ENCODE data around the gene ZNF808.
"Not testable (repeated sequence)": the region's sequence is repeated elsewhere in the genome, so short reads cannot be mapped to it uniquely, and the experiment has no call there.

The ZNF808 gene

DNA sequence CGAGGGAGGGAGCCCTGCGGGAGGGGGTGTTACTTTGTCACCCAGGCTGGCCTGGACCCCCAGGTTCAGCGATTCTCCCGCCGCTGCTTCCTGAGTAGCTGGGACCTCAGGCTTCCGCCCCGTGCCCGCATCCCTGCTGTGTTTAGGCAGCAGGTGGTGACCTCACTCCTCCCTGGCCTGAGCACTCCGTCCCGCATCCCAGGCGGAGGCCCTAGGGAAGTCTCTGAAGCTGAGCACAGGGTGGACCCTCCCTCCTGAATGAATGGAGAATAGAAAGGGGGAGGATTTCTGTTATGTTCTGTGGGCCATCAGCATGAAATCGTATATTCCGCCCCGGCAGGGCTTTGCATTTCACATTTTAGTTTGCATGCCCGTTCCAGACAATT is 7.9 kb downstream of the ZNF808 start:
- DNase-seq (ENCODE audit: low read depth, low spot score) = not testable (repeated sequence)

DNA sequence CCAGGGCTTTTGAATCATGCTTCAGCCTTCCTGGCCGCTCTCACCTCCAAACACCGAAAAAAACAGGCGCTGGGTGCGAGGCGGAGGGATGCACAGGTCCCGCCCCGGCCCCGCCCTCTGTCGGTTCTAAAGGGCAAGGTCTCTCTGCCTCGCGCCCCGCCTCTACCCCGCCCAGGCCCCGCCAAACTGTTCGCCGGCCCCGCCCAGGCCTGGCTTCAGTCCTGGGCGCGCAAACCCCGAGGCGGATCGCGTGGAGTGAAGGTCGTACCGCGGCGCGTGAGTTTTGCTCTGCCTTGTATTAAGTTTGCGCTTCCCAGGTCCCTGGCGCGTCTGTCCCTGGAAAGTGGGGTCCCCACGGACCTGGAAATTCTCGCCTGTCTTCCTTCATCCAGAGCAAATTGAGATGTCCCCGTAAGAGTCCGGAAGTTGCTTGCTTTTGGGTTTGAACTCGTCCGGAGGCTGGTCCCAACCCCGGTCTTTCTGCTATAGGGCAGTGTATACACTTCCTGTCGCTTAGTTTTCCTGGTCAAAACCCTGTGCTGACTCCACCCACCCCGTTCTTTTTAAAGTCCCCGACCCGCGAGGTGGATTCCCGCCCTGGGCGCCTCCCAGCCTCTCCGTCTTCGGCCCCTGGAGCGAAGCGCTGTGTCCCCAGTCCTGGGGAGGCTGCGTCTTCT is 8.4 kb downstream of the ZNF808 start:
- DNase-seq (ENCODE audit: low read depth, low spot score) = no peak
- peak overlapping the region; percentile 59 for H3K27ac ChIP-seq

More for the DNA sequence above, 7.9 kb downstream of the ZNF808 start:
- peak overlapping the region; percentile 59 for H3K27ac ChIP-seq

DNA sequence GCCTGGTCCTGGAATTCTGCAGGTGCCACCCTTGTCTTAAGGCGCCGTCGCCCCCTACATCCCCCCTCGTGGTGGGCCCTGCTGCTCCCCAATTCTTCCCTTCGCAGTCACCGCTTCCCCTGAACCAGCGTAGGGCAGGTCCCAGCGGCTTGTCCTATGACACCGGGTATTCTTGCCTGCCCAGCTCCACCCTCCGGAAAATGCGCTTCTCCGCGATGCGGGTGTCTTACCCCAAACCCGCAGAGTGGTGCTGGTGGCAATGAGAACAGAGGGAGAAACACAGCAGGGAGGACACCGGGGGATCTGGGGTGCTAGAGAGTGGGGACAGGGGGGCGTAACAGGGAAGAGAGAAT is 9.0 kb downstream of the ZNF808 start:
- no peak for DNase-seq (ENCODE audit: low read depth, low spot score)
- H3K27ac ChIP-seq = peak overlapping the region; percentile 59

DNA sequence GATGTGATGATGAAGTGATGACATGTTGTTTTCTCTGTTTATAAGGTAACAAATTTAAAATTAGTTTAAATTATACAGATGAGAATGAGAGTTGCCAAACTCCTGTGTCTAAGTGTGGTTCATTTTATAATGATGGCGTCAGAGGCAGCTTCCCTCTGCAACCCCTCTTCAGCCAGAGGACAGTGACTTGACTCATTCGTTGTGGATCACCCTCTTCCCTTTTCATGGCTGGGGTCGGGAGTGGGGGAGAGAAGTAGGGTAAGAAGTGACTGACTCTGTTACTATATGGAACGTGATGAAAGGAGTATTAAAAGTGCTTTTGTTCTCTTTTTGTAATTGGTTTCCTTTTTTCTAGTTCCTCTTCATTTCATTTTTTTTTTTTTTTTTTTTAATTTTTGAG is 11.3 kb downstream of the ZNF808 start:
- not testable (repeated sequence) for DNase-seq (ENCODE audit: low read depth, low spot score); H3K27ac ChIP-seq

DNA sequence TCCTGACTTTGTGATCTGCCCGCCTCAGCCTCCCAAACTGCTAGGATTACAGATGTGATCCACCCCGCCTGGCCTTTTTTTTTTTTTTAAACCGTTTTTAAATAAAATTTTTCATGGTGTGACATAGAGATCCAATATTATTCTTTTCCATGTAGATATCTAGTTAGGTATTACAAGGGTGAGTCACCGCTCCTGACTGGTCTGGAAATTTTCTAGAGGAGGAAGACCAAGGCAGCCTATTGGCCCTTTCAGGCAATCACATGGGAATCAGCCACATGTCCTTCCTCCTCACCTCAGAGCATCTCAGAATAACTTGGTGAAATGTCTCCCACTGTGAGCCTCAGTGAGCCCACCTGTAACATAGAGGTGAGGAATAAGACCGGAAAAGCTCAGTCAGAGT is 13.7 kb downstream of the ZNF808 start:
- H3K27ac ChIP-seq; DNase-seq (ENCODE audit: low read depth, low spot score): not testable (repeated sequence)

DNA sequence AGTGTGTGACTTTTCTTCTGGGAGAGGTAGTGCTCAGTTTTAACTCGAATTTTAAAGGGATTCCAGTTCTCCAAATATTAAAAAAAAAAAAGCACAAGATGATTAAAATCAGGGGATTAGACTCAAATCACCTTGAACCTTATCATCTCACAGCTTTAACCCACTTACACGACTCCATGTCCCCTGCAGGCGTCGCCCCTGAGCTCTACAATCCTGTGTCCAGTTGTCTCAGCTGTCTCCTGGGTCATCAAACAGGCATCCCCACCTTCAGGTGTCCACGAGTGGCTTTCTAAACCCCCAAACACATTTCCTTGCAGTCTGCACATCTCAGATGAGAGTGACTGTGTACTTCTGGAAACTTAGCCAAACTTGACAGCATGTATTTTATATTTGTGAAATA is 14.1 kb downstream of the ZNF808 start:
- DNase-seq (ENCODE audit: low read depth, low spot score) = no peak
- H3K27ac ChIP-seq = no peak overlapping the region

DNA sequence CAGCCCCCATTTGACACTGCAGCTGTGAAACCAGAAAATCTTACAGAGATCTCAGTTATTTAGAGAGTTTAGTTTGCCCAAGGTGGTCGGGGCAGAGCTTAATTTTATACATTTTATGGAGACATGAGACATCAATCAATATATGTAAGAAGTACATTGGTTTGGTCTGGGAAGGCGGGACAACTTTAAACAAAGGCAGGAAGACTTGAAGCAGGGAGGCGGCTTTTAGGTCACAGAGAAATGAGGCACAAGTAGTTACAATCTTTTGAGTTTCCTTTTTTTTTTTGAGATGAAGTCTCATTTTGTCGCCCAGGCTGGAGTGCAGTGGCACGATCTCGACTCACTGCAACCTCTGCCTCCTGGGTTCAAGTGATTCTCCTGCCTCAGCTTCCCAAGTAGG is 15.1 kb downstream of the ZNF808 start:
- H3K27ac ChIP-seq; DNase-seq (ENCODE audit: low read depth, low spot score): not testable (repeated sequence)

DNA sequence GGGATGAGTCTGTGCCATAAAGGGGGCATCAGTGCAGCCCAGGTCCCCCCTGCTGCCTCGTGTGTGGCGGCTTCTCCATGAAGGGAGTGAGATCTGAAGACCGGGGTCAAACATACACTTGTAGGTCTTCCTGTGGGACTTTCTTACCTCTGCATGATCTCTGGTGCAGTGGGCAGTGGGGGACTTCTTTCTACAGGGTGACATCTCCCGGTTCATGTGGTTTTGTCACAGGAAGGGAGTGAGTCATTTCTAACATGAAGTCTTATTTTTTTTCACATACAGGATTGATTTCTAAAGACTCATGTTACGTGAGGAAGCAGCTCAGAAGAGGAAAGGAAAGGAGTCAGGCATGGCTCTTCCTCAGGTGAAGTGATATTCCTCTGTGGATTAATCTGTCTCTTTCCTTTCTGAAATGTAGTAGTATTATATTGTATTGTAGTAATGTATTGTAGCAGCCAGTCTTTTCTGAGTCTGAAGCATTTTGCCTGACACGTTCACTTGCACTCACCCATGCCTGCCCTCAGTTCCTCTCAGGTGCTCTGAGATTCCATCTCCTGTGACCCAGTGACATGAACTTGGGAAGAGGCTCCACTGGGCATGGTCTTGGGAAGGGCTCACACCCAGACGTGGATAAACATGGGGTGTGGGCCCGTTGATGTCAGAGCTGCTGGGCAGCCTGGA is 15.7 kb downstream of the ZNF808 start:
- DNase-seq (ENCODE audit: low read depth, low spot score) = no peak
- H3K27ac ChIP-seq = no peak overlapping the region

DNA sequence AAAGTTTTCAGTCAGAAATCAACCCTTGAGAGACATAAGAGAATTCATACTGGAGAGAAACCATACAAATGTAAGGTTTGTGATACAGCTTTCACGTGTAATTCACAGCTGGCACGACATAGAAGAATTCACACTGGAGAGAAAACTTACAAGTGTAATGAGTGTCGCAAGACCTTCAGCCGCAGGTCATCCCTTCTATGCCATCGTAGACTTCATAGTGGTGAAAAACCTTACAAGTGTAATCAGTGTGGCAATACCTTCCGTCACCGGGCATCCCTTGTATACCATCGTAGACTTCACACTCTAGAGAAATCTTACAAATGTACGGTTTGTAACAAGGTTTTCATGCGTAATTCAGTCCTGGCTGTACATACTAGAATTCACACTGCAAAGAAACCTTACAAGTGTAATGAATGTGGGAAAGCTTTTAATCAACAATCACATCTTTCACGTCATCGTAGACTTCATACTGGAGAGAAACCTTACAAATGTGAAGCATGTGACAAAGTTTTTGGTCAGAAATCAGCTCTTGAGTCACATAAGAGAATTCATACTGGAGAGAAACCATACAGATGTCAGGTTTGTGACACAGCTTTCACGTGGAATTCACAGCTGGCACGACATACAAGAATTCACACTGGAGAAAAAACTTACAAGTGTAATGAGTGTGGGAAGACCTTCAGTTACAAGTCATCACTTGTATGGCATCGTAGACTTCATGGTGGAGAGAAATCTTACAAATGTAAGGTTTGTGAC is 26.9 kb downstream of the ZNF808 start:
- H3K27ac ChIP-seq = no peak overlapping the region
- no peak for DNase-seq (ENCODE audit: low read depth, low spot score)

DNA sequence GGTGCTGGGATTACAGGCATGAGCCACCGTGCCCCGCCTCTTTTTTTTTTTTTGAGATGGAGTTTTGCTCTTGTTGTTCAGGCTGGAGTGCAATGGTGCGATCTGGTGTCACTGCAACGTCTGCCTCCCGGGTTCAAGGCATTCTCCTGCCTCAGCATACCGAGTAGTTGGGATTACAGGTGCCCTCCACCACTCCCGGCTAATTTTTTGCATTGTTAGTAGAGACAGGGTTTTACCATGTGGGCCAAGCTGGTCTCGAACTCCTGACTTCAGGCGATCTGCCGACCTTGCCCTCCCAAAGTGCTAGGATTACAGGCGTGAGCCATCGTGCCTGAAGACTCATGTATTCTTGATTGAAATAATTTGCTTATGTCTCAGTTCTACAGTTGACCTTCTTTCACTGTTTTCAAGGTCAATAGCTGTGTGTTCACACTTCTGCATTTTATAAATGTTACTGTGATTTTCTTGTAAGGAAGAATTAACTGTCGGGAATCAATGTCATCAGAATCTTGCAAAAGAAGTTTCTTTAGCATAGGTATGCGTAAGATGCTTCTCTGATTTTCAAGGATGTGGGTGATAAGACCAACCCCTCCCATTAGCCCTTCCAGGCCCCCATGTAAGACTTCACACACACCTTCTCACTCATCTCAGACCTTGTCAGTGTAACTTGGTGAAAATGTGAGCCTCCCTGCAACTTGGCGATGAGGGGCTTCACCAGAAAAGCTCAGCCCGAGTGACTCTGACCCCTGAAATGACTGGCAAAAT is 29.9 kb downstream of the ZNF808 start:
- DNase-seq (ENCODE audit: low read depth, low spot score) = no peak
- H3K27ac ChIP-seq = no peak overlapping the region

DNA sequence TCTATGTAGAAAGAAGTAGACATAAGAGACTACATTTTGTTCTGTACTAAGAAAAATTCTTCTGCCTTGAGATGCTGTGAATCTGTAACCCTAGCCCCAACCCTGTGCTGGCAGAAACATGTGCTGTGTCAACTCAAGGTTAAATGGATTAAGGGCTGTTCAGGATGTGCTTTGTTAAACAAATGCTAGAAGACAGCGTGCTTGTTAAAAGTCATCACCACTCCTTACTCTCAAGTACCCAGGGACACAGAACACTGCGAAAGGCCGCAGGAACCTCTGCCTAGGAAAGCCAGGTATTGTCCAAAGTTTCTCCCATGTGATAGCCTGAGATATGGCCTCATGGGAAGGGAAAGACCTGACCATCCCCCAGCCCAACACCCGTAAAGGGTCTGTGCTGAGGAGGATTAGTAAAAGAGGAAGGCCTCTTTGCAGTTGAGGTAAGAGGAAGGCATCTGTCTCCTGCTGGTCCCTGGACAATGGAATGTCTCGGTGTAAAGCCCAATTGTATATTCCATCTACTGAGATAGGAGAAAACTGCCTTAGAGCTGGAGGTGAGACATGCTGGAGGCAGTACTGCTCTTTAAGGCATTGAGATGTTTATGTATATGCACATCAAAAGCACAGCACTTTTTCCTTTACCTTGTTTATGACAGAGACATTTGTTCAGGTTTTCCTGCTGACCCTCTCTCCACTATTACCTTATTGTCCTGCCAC is 31.4 kb downstream of the ZNF808 start:
- not testable (repeated sequence) for H3K27ac ChIP-seq; DNase-seq (ENCODE audit: low read depth, low spot score)

DNA sequence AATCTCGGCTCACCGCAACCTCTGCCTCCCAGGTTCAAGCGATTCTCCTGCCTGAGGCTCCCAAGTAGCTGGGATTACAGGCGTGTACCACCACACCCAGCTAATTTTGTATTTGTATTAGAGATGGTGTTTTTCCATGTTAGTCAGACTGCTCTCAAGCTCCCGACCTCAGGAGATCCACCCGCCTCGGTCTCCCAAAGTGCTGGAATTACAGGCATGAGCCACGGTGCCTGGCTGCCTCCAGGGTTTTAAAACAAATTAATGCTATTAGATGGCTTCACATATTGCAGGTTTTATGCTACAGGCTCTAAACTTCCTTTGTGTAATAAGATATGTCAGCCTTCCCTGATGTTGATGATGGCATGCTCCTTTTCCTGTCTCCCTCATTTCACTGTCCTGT is 34.1 kb downstream of the ZNF808 start:
- H3K27ac ChIP-seq; DNase-seq (ENCODE audit: low read depth, low spot score): not testable (repeated sequence)

DNA sequence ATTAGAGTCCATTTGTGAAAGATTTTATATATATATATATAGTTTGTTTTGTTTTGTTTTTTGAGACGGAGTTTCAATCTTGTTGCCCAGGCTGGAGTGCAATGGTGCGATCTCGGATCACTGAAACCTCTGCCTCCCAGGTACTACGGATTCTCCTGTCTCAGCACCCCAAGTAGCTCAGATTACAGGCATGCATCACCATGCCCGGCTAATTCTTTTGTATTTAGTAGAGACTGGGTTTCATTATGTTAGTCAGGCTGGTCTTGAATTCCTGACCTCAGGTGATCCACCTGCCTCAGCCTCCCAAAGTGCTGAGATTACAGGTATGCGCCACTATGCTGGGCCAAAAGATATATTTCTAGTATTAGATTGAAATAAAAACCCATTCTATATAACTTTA is 38.7 kb downstream of the ZNF808 start:
- DNase-seq (ENCODE audit: low read depth, low spot score) = peak; percentile 14
- peak overlapping the region; percentile 45 for H3K27ac ChIP-seq

DNA sequence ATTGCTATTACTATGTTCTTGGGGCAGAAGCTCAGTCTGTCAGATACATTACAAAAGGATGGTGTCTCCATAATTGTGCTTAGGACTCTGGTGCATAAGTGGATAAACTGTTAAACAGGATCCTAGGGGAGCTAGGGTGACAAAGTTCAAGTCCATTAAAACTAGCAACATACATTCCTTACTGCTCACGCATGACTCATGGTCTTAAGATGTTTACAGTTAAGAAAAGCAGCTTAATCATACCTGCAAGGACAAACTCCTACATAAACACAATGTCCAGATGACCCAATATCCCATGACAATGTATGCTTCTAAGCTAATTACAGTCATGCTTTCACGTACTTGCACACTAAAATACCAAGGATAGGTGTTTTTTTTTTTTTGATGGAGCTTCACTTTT is 39.1 kb downstream of the ZNF808 start:
- peak; percentile 95 for DNase-seq (ENCODE audit: low read depth, low spot score)
- H3K27ac ChIP-seq = peak overlapping the region; percentile 45

DNA sequence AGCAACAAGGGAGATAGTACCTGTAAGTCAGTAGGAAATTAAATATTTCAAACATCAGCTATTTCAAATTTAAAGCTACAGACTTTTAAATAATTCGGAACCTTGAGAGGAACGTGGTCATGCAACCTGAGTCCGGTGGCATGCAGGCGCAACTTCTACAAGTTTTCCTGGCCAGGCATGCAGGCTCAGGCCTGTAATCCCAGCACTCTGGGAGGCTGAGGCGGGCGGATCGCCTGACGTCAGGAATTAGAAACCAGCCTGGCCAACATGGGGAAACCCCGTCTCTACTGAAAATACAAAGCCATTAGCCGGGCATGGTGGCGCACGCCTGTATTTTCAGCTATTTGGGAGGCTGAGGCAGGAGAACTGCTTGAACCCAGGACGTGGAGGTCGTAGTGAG is 40.5 kb downstream of the ZNF808 start:
- no peak overlapping the region for H3K27ac ChIP-seq
- no peak for DNase-seq (ENCODE audit: low read depth, low spot score)

DNA sequence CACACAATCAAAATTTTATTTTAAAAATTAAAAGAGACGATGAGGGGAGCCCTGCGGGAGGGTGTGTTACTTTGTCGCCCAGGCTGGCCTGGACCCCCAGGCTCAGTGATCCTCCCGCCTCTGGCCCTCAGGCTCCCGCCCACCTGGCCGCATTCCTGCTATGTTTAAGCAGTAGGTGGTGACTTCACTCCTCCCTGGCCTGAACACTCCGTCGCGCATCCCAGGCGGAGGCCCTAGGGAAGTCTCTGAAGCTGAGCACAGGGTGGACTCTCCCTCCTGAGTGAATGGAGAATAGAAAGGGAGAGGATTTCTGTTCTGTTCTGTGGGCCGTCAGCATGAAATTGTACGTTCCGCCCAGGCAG is 42.2 kb downstream of the ZNF808 start:
- DNase-seq (ENCODE audit: low read depth, low spot score) = not testable (repeated sequence)
- peak overlapping the region; percentile 84 for H3K27ac ChIP-seq

DNA sequence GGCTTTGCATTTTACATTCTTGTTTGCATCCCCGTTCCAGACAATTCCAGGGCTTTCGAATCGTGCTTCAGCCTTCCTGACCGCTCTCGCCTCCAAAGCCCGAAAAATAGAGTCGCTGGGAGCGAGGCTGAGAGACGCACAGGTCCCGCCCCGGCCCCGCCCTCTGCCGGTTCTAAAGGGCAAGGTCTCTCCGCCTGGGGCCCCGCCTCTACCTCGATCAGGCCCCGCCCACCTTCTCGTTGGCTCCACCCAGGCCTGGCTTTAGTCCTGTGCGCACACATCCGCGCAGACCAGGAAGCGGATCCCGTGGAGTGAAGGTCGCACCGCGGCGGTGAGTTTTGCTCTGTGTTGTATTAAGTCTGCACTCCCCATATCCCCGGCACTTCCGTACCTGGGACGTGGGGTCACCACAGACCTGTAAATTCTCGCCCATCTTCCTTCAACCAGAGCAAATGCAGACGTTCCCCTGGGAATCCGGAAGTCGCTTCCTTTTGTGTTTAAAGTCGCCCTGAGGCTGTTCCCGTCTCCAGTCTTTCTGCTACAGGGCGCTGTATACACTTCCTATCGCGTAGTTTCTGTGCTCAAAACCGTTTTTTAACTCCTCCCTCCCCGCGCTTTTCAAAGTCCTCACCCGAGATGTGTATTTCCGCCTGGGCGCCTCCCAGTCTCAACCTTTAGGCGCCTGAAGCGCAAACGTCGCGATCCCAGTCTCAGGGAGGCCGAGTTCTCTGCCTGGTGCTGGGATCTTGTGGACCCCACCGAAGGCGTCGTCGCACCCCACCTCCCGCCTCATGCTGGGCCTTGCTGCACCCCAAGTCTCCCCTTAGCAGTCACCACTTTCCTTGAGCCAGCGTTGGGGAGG is 42.8 kb downstream of the ZNF808 start, which contains the start of gene ZNF701:
ZNF701 (plus strand) TSS at position 288 of the 862 bp plus-strand sequence. CDS start 3,861 bp downstream, outside the sequence.
- H3K27ac ChIP-seq = peak within 1 kb of the TSS; percentile 84
- DNase-seq (ENCODE audit: low read depth, low spot score) = peak; percentile 44

DNA sequence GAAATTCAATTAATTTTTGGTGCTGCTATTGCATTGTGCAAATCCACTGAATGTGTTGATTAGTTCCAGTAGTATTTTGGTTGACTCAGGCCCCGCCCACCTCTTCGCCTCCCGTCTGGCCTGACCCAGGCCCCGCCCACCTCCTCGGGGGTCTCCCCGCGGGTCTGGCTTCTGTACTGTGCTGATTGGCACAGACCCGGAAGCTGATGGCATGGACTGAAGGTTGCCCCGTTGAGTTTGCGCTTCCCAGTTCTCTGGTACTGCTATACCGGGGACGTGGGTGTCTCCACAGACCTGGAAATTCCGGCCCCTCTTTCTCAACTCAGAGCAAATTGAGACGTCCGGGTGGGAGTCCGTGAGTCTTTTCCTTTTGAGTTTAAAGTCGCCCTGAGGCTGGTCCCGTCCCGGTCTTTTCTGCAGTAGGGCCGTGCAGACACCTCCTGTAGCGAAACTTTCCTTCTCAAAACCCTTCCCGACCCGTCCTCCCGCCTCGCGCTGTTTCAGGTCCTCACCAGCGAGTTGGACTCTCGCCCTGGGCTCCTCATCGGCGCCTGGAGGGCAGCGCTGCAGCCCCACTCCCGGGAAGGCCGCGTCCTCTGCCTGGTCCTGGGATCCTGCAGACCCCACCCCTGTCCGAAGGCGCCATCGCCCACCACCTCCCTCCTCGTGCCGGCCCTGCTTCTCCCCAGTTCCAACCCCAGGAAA is 57.4 kb downstream of the ZNF808 start:
- no peak for DNase-seq (ENCODE audit: low read depth, low spot score)
- H3K27ac ChIP-seq = no peak overlapping the region

Measured in epithelial cell of prostate (primary cell).